K562 (cell line): ENCODE measurements around the gene ATP9B.

Source experiments
- CTCF ChIP-seq, 3 experiments: IDR thresholded peaks in 2 of 3; conservative IDR thresholded peaks in 1 of 3; 2 replicates each; pipeline ENCODE4 v1.5.1; 2011 to 2012; ENCODE audit warnings: low read length in 3 of 3, mild to moderate bottlenecking in 3 of 3, control low read depth in 2 of 3, improper control_type of control experiment in 1 of 3, inconsistent platforms in 1 of 3, low read depth in 1 of 3, mixed read lengths in 1 of 3, moderate library complexity in 1 of 3; ENCODE audit not compliant: insufficient read depth in 2 of 3
- FOXA1 ChIP-seq: fragments of 450-650 bp; IDR thresholded peaks from 2 replicates; pipeline ENCODE4 v1.6.1; 2016; ENCODE audit warnings: mild to moderate bottlenecking, borderline replicate concordance
- GABPB1 ChIP-seq: sonication (generic); formaldehyde crosslinking; IDR thresholded peaks from 2 replicates; pipeline ENCODE4 v1.8.0; 2022; ENCODE audit warnings: mild to moderate bottlenecking, missing genetic modification reagents
- POLR2AphosphoS5 ChIP-seq: IDR thresholded peaks from 2 replicates; pipeline ENCODE4 v1.6.1; 2011; ENCODE audit warnings: mild to moderate bottlenecking, low read depth, low read length, moderate library complexity; ENCODE audit not compliant: control insufficient read depth, insufficient read depth
- REST ChIP-seq, 2 experiments: fragments of 450-650 bp; formaldehyde crosslinking in 1 of 2; IDR thresholded peaks; 2 replicates each; pipeline versions ENCODE4 v1.4.0 to v1.6.1; 2014 to 2020; ENCODE audit warnings: mild to moderate bottlenecking in 2 of 2, borderline replicate concordance in 1 of 2, low read depth in 1 of 2
- SMARCE1 ChIP-seq: fragments of 450-650 bp; IDR thresholded peaks from 2 replicates; pipeline ENCODE4 v1.7.1; 2016; ENCODE audit warnings: mild to moderate bottlenecking
- ZBTB33 ChIP-seq: sonication (generic); formaldehyde crosslinking; IDR thresholded peaks from 2 replicates; pipeline ENCODE4 v1.8.1; 2023; ENCODE audit warnings: mild to moderate bottlenecking, missing genetic modification reagents
- ZKSCAN1 ChIP-seq: fragments of 150-350 bp; IDR thresholded peaks from 2 replicates; pipeline ENCODE4 v1.6.1; 2016; ENCODE audit warnings: low read depth, low read length
- ZNF134 ChIP-seq: fragments of 250-450 bp; sonication (Bioruptor Pico); conservative IDR thresholded peaks from 2 replicates; pipeline ENCODE4 v1.4.0; 2020
- ZNF3 ChIP-seq: fragments of 250-450 bp; sonication (Bioruptor Pico); IDR thresholded peaks from 2 replicates; pipeline ENCODE4 v1.5.0; 2021; ENCODE audit warnings: mild to moderate bottlenecking, moderate library complexity

GRCh38 chr18:79382681-79383387, 313.6 kb downstream of the ATP9B start:
- TF ChIP-seq POLR2AphosphoS5 (no peak), CTCF (IDR thresholded peaks at IDR 0.05 in 2 of 3, conservative IDR thresholded peaks at IDR 0.05 in 1 of 3; ENCODE audit: insufficient read depth in 2 of 3, low read depth in 1 of 3, low read length in 3 of 3) (no peak), REST (IDR thresholded peaks at IDR 0.05; ENCODE audit: borderline replicate concordance) (no peak), REST (CRISPR knock-in tag; IDR thresholded peaks at IDR 0.05; ENCODE audit: low read depth) (no peak), ZKSCAN1 (no peak), ZNF134 (CRISPR knock-in tag) (no peak), ZBTB33 (CRISPR knock-in tag) (no peak), FOXA1 (no peak), ZNF3 (CRISPR knock-in tag) (no peak), GABPB1 (CRISPR knock-in tag) (no peak), SMARCE1 (no peak)
